Effector memory CD8-positive, alpha-beta T cell (primary cell): ENCODE data around the gene ZNF304.

ENCODE experiments used
- ATAC-seq: fragments of 150-1000 bp; cut with Tn5 transposase; replicated peaks from 2 replicates; pipeline ENCODE4 v1.10.0; 2021; ENCODE audit warnings: mild to moderate bottlenecking, moderate library complexity
- DNase-seq, 3 experiments: peaks; one replicate each; pipeline ENCODE4 v3.0.0; 2021
- H3K27ac Mint-ChIP-seq, 2 donors: one replicate each; pipeline ENCODE4 v1.8.0; 2022; ENCODE audit warnings: mild to moderate bottlenecking in 2 of 2, mixed read lengths in 2 of 2, moderate library complexity in 2 of 2
- H3K27me3 Mint-ChIP-seq, 2 donors: one replicate each; pipeline ENCODE4 v1.8.0; 2022; ENCODE audit warnings: mixed read lengths in 2 of 2
- H3K36me3 Mint-ChIP-seq: one replicate; pipeline ENCODE4 v1.8.0; 2022; ENCODE audit warnings: mild to moderate bottlenecking, moderate library complexity, mixed read lengths; ENCODE audit not compliant: insufficient read depth
- H3K4me1 Mint-ChIP-seq, 2 donors: one replicate each; pipeline ENCODE4 v1.8.0; 2022; ENCODE audit warnings: low read depth in 2 of 2, mixed read lengths in 2 of 2
- H3K4me3 Mint-ChIP-seq, 2 donors: one replicate each; pipeline ENCODE4 v1.8.0; 2022; ENCODE audit warnings: mild to moderate bottlenecking in 2 of 2, mixed read lengths in 2 of 2, moderate library complexity in 2 of 2
- H3K9me3 Mint-ChIP-seq, 2 donors: one replicate each; pipeline ENCODE4 v1.8.0; 2022; ENCODE audit warnings: mixed read lengths in 2 of 2
- total RNA-seq, 9 experiments: gene quantifications; one replicate each; lab custom pipeline; 2026; lab: John Stamatoyannopoulos, UW

ZNF304 gene
- total RNA-seq, result 13.3 to 41.0 (median 29.4) reads per million in 9 experiments

DNA sequence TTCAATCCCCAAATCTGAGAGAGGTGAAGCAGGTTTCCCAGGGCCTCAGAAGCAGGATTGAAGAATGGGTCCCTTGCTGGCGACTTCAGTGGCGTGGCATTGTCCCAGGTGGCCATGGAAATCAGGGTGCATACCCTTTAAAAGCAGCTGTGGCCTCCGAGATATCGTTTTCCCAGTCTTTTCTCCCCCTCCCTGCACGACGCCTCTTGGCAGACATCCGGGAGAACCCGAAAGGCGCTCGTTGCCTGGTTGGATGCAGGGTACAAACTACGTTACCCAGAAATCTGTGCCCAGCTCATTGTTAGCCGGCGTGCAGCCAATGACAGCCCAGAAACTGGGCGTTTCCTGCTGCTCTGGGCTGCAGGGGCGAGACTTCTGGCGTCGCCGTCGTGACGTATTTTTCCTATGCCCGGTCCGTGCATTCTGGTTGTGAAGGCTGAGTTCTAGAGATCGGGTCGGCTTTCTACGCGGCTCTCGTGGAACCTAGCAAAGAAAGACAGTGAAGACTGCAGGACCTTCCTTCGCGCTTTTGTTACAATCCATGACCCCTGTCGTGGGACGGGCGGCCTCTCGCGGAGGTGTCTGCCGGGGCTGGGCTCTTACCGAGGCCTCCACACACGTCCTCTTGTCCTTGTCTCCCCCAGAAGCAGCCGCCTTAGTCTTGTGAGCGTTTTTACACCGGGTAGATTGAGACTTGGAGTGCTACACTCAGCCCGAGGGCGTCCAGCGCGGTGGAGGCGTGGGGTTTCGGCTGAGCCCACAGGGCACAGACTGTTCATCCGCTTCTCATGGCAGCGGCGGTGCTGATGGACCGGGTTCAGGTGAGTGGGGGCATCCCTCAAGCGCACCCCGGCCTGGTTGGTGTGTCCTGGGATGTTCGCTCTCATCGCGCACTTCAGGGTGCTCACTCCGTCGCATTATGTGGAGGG lies at the start of gene ZNF304:
ZNF304 (plus strand) TSS at position 395 of the 929 bp plus-strand sequence; CDS start at position 789, 394 bp downstream.
- Mint-ChIP-seq H3K36me3 (peaks cover 21% of the 10 kb centered on the region), H3K27ac (peak within 1 kb of the TSS; percentile 95 to 98), H3K27me3 (peaks cover 4 to 16% of the 10 kb centered on the region in 2 donors), H3K9me3 (peaks cover 23 to 45% of the 10 kb centered on the region in 2 donors), H3K4me3 (peak within 1 kb of the TSS; percentile 97 to 99), H3K4me1 (peaks cover 27 to 36% of the 10 kb centered on the region in 2 donors)
- ATAC-seq, result peak; percentile 99
- DNase-seq, result peak; percentile 65 to 66 (median 66)

DNA sequence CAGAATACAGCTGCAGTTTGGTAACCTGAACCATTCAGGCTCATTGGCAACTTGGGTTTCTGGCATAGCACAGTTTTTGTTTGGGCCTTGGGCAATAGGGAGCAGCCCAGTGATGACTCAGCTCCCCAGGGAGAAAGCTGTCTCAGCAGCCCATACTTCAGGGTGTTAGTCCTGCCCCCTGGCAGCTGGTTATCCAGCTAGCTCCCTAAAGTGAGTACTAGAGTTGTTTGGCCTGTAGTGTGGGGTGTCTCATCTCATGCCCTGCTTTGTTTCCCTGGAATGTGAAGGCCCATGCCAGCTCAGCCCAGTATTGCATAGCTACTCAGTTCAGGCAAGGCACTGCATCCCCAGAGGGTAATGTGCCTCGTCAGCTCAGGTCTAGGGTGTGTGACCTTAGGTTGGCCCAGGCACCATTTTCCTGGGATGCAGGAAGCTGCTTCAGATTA lies 49.0 kb upstream of the ZNF304 start:
- no peak overlapping the region for H3K4me3 Mint-ChIP-seq
- H3K4me1 Mint-ChIP-seq, result peaks cover 3 to 18% of the 10 kb centered on the region in 2 donors
- DNase-seq (no peak), ATAC-seq (no peak)
- H3K36me3 Mint-ChIP-seq, result peaks cover 43% of the 10 kb centered on the region
- H3K27me3 Mint-ChIP-seq, result no peaks in the 10 kb centered on the region
- no peaks in the 10 kb centered on the region for H3K9me3 Mint-ChIP-seq
- peak overlapping the region in 1 of 2 donors; percentile 55 for H3K27ac Mint-ChIP-seq

DNA sequence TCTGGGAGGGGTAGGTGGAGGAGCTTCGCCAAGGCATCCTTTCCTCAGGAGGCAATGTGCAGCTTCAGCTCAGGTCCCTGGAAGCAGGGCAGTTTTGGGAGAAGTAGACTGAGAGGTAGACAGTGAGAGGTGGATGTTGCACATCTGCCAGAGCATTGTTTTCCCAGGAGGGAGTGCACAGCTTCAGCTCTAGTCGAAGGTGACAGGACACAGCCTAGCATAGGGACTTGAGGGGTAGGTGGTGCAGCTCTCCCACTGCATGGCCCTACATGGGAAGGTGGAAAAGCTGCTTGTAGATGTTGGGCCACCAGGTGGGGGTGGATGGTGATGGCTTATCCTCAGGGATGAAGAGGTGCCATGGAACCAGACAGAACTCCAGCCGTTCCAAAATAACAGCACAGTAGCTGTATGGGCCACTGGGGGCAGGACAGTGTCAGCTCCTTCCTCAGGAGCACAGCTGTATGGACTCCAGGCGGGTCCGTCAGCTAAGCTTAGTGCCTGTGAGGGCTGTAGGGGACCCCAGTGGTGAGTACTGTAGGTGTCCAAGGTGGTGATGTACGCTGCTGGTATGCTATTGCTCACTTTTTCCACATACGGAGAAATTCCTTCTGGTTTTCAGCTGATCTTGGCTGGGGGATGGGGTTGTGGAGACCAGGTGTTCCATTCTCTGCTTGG lies 48.2 kb upstream of the ZNF304 start:
- ATAC-seq, result no peak
- H3K9me3 Mint-ChIP-seq, result no peaks in the 10 kb centered on the region
- peak overlapping the region in 1 of 2 donors; percentile 55 for H3K27ac Mint-ChIP-seq
- no peaks in the 10 kb centered on the region for H3K27me3 Mint-ChIP-seq
- H3K4me1 Mint-ChIP-seq, result peaks cover 3 to 12% of the 10 kb centered on the region in 2 donors
- no peak overlapping the region for H3K4me3 Mint-ChIP-seq
- peaks cover 40% of the 10 kb centered on the region for H3K36me3 Mint-ChIP-seq
- DNase-seq, result no peak

DNA sequence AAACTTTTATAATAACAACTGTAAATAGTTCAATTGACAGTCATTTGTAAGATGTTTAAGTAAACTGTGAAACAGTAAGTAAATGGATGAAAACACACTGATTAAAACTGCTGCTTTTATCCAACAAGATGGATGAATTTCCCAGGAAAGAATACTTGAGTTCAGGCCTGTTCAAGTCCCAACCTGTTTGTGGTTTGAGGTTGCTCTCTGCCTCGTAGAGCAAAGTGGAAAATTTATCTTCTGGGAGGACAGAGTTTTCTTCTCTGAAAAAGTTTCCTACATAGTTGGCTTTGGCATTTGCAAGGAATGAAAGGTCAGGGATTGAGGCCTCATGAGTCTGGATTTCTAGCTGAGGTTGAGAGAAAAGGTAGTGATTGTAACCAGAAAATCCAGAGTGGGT lies 46.0 kb upstream of the ZNF304 start:
- no peak overlapping the region for H3K4me3 Mint-ChIP-seq
- peaks cover 5 to 8% of the 10 kb centered on the region in 2 donors for H3K4me1 Mint-ChIP-seq
- H3K27ac Mint-ChIP-seq, result no peak overlapping the region
- H3K27me3 Mint-ChIP-seq, result no peaks in the 10 kb centered on the region
- H3K9me3 Mint-ChIP-seq, result peaks cover 0 to 2% of the 10 kb centered on the region in 2 donors
- peaks cover 30% of the 10 kb centered on the region for H3K36me3 Mint-ChIP-seq
- no peak for ATAC-seq
- DNase-seq, result no peak

DNA sequence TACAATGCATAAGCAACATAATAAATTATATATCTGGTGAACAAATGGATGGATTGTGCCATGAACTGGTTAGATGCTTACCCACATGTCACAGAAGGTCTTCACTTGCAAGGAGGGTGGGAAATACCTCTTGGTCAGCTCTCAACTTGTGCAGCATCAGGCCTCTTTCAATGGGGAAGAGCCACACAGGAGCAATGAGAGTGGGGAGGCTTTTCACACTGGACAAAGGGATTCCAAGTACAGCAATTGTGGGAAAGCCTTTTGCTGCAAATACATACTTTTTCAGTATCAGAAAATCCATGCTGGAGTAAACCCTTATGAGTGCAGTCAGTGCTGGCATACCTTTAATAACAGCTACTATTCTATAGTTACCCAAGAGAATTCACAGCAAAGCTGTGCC lies 42.6 kb upstream of the ZNF304 start:
- Mint-ChIP-seq H3K27me3 (no peaks in the 10 kb centered on the region), H3K4me3 (no peak overlapping the region), H3K9me3 (peaks cover 0 to 2% of the 10 kb centered on the region in 2 donors), H3K4me1 (peaks cover 2 to 4% of the 10 kb centered on the region in 2 donors), H3K27ac (peak overlapping the region in 1 of 2 donors; percentile 51), H3K36me3 (peaks cover 17% of the 10 kb centered on the region)
- ATAC-seq, result no peak
- DNase-seq, result no peak

DNA sequence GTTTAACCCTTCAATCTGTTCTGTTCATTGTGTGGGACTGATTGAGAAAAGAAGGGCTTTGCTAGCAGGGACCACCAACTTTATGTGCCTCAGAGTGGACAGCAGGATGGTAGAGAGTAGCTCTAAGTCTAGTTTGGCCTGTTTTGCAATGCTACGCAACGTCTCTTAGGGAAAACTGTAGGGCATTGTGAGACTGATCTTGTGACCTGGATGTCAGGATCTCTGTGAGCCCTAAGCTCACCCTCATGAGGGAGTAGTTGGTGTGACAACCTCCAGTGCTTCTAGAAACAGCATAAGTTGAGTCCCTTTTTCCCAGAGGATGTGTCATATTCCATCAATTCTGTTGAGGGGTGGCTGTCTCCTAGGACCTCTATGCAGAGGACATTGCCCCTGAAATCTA lies 40.3 kb upstream of the ZNF304 start:
- peaks cover 2 to 4% of the 10 kb centered on the region in 2 donors for H3K4me1 Mint-ChIP-seq
- H3K27ac Mint-ChIP-seq, result no peak overlapping the region
- peaks cover 8% of the 10 kb centered on the region for H3K36me3 Mint-ChIP-seq
- no peak for ATAC-seq
- peaks cover 0 to 2% of the 10 kb centered on the region in 2 donors for H3K9me3 Mint-ChIP-seq
- DNase-seq, result no peak
- no peak overlapping the region for H3K4me3 Mint-ChIP-seq
- H3K27me3 Mint-ChIP-seq, result peaks cover 21 to 23% of the 10 kb centered on the region in 2 donors

DNA sequence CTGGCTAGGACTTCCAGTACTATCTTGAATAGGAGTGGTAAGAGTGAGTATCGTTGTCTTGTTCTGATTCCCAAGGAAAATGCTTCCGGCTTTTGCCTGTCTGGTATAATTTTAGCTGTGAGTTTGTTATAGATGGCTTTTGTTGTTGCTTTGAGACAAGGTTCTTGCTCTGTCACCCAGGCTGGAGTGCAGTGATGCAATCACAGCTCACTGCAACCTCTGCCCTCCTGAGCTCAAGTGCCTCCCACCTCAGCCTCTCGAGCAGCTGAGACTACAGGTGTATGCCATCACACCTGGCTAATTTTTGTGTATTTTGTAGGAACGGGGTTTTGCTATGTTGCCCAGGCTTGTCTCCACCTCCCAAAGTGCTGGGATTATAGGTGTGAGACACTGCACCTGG lies 36.9 kb upstream of the ZNF304 start:
- peaks cover 0 to 2% of the 10 kb centered on the region in 2 donors for H3K9me3 Mint-ChIP-seq
- H3K27me3 Mint-ChIP-seq, result peaks cover 45 to 49% of the 10 kb centered on the region in 2 donors
- no peak for DNase-seq
- no peak overlapping the region for H3K4me3 Mint-ChIP-seq
- peaks cover 2 to 4% of the 10 kb centered on the region in 2 donors for H3K4me1 Mint-ChIP-seq
- peaks cover 1% of the 10 kb centered on the region for H3K36me3 Mint-ChIP-seq
- ATAC-seq, result no peak
- no peak overlapping the region for H3K27ac Mint-ChIP-seq

DNA sequence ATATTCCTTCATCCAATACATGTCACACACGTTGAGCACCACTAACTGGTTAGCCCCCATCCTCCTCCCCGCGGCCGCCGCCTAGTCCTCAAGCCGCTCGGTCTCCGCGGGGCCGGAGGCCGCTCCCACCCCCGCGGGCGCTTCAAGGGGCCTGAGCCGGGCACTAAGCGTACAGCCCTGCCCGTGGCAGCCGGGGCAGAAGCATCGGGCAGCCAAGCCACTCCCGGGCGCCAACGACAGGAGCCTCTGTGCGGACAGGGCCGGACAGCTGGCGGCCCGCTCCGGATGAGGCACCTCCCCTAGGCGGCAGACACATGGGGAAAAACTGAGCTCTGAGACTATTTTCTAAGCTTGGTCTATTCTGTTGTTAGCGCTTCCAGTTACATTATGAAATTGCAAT lies 33.6 kb upstream of the ZNF304 start:
- peaks cover 0 to 14% of the 10 kb centered on the region in 2 donors for H3K9me3 Mint-ChIP-seq
- peaks cover 18 to 23% of the 10 kb centered on the region in 2 donors for H3K4me1 Mint-ChIP-seq
- H3K4me3 Mint-ChIP-seq, result no peak overlapping the region
- H3K36me3 Mint-ChIP-seq, result peaks cover 14% of the 10 kb centered on the region
- no peak overlapping the region for H3K27ac Mint-ChIP-seq
- peaks cover 45 to 49% of the 10 kb centered on the region in 2 donors for H3K27me3 Mint-ChIP-seq
- no peak for DNase-seq
- no peak for ATAC-seq

DNA sequence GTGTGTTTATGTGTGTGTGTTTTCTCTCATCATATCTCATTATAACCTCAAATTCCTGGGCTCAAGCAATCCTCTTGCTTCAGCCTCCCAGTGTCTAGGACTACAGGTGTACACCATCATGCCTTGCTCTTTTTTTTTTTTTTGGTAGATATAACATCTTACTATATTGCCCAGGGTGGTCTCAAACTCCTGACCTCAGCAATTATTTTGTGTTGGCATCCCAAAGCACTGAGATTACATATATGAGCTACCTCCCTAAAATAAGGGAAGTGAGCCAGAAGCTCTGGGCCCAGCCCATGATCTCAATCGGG lies 31.2 kb upstream of the ZNF304 start:
- Mint-ChIP-seq H3K4me1 (peaks cover 18 to 27% of the 10 kb centered on the region in 2 donors), H3K27me3 (peaks cover 32 to 37% of the 10 kb centered on the region in 2 donors), H3K27ac (peak overlapping the region; percentile 94 to 99), H3K9me3 (peaks cover 0 to 14% of the 10 kb centered on the region in 2 donors), H3K4me3 (peak overlapping the region; percentile 90 to 93), H3K36me3 (peaks cover 31% of the 10 kb centered on the region)
- DNase-seq (no peak), ATAC-seq (peak; percentile 1)

DNA sequence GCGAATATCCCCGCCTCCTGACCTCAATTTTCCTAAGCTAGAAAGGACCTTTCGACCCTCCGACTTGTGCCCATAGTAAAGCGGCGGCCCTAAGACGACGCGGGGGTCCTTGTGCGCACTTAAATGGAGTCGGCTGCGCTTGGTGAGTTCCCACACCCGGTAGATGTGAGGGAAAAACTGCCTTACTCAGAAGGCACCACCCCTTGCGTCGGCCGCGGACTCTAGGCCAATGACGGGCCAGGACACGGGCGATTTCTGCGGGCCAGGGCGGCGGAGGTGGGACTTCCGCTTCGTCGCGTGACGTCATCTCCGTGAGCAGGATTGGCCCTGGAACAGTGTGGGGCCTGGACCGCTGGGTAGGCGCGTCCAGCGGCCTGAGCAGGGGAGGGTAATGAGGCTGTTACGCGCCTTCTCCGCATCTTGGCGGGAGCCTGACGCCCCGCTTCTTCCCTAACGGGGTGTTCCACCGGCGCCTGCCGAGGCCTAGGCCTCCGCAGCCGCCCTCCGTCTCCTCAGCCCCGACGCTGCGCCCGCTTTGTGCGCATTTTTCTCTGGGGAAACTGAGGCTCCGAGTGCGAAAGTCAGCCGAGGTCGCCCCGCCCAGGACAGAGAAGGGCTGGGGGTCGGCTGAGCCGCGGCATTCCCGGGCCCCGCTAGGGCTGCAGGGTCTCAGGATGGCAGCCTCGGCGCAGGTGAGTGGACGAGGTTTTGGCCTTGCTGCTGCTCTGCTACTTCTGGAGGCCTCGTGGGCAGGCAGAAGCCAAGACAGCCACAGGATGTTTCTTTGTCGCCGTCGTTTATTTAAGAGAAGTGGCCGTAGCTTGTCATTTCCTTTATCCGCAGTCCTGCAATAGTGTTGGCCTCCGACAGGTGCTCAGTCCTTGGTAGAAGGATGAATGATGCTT lies 30.6 kb upstream of the ZNF304 start, which contains the start of gene ZNF543:
ZNF543 (plus strand) TSS at position 293 of the 905 bp plus-strand sequence; CDS start at position 675, 382 bp downstream.
- DNase-seq, result peak; percentile 87 to 90 (median 88)
- peak; percentile 95 for ATAC-seq
- Mint-ChIP-seq H3K27ac (peak within 1 kb of the TSS; percentile 94 to 99), H3K4me1 (peaks cover 18 to 27% of the 10 kb centered on the region in 2 donors), H3K9me3 (peaks cover 0 to 14% of the 10 kb centered on the region in 2 donors), H3K4me3 (peak within 1 kb of the TSS; percentile 90 to 93), H3K36me3 (peaks cover 34% of the 10 kb centered on the region), H3K27me3 (peaks cover 25 to 31% of the 10 kb centered on the region in 2 donors)

DNA sequence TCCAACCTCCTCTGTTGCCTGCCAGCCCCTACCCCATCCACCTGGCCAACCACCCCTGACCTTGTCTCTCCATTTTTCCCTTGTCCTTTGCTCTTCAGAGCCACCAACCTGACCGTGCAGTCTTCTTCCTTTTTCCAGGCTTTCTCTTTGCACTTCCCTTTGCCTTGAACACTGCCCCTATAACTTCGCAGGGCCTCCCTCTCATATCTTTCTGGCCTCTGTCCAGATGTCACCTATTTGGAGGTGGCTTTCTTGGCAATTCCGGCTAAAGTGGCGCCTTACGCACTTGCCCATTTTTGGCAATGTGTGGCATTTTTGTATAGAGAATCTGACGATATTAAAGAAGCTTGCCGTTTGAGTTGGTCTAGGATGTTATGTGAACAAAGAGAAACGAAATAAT lies 30.0 kb upstream of the ZNF304 start:
- ATAC-seq (no peak), DNase-seq (no peak)
- H3K36me3 Mint-ChIP-seq, result peaks cover 38% of the 10 kb centered on the region
- peak overlapping the region; percentile 90 to 93 for H3K4me3 Mint-ChIP-seq
- H3K27ac Mint-ChIP-seq, result peak overlapping the region; percentile 94 to 99
- H3K9me3 Mint-ChIP-seq, result peaks cover 0 to 14% of the 10 kb centered on the region in 2 donors
- H3K27me3 Mint-ChIP-seq, result peaks cover 19 to 24% of the 10 kb centered on the region in 2 donors
- peaks cover 18 to 27% of the 10 kb centered on the region in 2 donors for H3K4me1 Mint-ChIP-seq

DNA sequence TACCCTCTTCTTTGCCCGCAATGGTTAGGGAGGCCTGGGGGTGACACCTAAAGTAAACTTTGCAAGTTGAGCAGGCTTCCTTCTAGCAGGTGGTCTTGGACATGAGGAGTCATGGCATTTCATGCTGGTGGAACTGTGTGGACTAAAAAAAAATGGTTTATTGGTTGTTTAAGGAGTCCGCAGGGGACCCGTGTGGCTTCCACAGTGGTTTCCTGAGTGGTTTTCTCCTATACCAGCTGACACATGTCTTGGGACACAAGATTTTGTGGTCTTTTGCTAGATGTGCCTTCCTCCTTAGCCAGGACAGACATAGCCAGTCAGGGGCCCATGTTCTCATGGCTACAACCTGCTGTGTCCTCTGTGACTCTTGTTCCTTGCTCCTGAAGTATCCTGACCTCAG lies 29.3 kb upstream of the ZNF304 start:
- peaks cover 12 to 18% of the 10 kb centered on the region in 2 donors for H3K27me3 Mint-ChIP-seq
- peaks cover 0 to 14% of the 10 kb centered on the region in 2 donors for H3K9me3 Mint-ChIP-seq
- H3K27ac Mint-ChIP-seq, result peak overlapping the region in 1 of 2 donors; percentile 94
- H3K36me3 Mint-ChIP-seq, result peaks cover 42% of the 10 kb centered on the region
- peaks cover 18 to 27% of the 10 kb centered on the region in 2 donors for H3K4me1 Mint-ChIP-seq
- DNase-seq (no peak), ATAC-seq (no peak)
- H3K4me3 Mint-ChIP-seq, result peak overlapping the region; percentile 36 to 90
